NCI-H2081 (cell line): ENCODE results near the gene TMEM94.
"Not testable (repeated sequence)": the region's sequence is repeated elsewhere in the genome, so short reads cannot be mapped to it uniquely, and the experiment has no call there.

Experiments used
- DNase-seq, 2 experiments: peaks; one replicate each; lab custom pipeline; 2025; lab: John Stamatoyannopoulos, UW

The TMEM94 gene

DNA sequence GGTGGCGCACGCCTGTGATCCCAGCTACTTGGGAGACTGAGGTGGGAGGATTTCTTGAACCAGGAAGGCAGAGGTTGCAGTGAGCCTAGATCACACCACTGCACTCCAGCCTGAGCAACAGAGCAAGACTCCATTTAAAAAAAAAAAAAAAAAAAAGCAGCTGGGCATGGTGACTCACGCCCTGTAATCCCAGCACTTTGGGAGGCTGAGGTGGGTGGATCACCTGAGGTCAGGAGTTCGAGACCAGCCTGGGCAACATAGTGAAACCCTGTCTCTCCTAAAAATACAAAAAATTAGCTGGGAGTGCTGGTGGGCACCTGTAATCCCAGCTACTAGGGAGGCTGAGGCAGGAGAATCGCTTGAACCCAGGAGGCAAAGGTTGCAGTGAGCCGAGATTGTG lies 10.5 kb upstream of the TMEM94 start:
- DNase-seq: not testable (repeated sequence)

GRCh38 chr17:75447951-75448856 lies 8.2 kb upstream of the TMEM94 start:
- no peak for DNase-seq

- no peak for DNase-seq
Measured at GRCh38 chr17:75450270-75450669, 6.2 kb upstream of the TMEM94 start.

DNA sequence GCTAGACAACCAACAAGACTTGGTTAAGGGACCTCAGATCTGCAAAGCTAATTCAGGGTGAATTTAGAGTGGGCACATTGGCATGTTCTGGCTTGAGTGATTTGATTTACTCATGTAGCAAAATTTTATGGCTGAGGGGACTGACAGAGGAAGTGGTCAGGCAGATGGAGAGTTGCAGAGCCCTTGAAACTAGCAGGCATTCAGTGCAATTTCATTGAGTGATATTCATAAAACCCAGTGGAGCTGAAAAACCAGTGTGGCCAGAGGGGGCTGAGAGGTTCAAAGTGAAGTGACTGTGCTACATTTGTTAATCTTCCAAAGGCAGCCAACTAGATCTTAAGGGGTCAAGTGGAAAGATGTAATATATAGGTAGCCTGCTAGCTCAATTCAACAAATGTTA lies 2.2 kb upstream of the TMEM94 start:
- no peak for DNase-seq

GRCh38 chr17:75454672-75455071 lies 1.8 kb upstream of the TMEM94 start:
- DNase-seq: not testable (repeated sequence)

- DNase-seq: no peak
Measured at GRCh38 chr17:75456039-75456416, 407 bp upstream of the TMEM94 start.

- DNase-seq: peak; percentile 49 to 77
Measured at GRCh38 chr17:75457047-75457654, 716 bp downstream of the TMEM94 start.

DNA sequence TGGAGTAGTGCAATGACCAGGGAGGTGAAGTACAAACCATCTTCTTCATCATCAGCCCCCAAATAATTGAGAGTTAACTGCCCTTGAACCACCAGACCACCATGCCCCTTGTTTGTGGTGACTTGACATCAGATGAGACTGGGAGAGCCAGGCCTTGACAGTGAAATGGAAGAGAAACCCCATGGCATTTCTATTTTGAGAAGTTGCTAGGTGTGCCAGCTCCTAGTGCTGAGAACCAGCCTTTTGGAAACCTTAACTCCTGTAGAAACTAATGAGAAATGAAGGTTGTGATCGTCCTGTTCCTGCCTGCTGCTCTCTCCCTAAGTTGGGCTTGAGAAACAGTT lies 2.8 kb downstream of the TMEM94 start:
- DNase-seq: no peak

- DNase-seq: no peak
Measured at GRCh38 chr17:75459590-75460267, 3.3 kb downstream of the TMEM94 start.

DNA sequence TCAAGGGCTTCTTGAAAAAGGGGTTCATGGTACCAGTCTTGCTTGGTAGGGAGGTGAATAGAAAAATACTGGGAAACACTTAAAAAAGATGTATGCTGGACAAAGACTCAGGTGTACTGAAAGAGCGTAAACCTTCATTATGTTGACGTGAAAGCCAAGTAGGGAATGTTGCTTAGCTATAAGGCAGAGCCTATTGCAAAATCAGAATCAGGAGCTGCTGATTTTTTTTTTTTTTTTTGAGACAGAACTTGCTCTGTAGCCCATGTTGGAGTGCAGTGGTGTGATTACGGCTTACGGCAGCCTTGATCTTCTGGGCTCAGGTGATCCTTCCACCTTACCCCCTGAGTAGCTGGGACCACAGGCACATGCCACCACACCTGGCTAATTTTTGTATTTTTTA lies 3.9 kb downstream of the TMEM94 start:
- no peak for DNase-seq

- no peak for DNase-seq
Measured at GRCh38 chr17:75463603-75464002, 7.2 kb downstream of the TMEM94 start.

DNA sequence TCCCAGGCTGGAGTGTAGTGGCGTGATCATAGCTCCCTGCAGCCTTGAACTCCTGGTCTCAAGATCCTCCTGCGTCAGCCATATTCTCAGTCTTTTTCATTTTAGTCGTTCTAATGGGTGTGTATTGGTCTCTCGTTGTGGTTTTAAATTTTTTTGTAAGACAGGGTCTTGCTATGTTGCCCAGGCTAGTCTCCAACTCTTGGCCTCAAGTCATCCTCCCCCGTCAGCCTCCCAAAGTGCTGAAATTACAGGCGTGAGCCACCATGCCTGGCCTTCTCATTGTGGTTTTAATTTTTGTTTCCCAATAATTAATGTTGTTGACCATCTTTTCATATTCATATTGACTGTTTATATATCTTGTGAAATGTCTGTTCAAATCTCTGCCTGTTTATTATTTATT lies 8.6 kb downstream of the TMEM94 start:
- no peak for DNase-seq

DNA sequence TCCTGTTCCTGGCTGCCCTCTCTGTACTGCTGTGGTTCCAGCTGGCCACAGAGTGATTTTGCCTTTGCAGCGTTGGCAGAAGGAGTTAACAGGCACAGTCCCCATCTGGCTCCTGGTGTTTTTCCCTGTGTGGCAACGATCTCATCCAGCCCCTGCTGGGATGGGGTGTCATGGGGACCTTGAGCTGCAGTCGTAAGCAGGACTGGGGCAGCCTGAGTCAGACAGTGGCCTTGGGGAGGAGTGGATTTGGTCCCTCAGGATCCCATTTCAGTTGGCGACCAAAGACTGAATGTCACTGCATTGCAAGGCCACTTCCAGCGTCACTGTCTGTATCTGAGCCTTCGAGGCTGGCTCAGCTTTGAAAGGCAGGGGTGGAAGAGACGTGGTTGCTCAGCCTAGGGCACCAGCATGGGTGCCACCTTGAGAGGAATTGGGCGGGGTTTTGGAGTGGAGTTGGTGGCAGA lies 11.9 kb downstream of the TMEM94 start:
- no peak for DNase-seq

- peak in 1 of 2 experiments; percentile 29 for DNase-seq
Measured at GRCh38 chr17:75468779-75469373, 12.4 kb downstream of the TMEM94 start.

GRCh38 chr17:75471207-75471606 lies 14.8 kb downstream of the TMEM94 start:
- DNase-seq: no peak

GRCh38 chr17:75472119-75472518 lies 15.7 kb downstream of the TMEM94 start:
- DNase-seq: peak; percentile 97 to 99

- DNase-seq: no peak
Measured at GRCh38 chr17:75473246-75473645, 16.8 kb downstream of the TMEM94 start.

DNA sequence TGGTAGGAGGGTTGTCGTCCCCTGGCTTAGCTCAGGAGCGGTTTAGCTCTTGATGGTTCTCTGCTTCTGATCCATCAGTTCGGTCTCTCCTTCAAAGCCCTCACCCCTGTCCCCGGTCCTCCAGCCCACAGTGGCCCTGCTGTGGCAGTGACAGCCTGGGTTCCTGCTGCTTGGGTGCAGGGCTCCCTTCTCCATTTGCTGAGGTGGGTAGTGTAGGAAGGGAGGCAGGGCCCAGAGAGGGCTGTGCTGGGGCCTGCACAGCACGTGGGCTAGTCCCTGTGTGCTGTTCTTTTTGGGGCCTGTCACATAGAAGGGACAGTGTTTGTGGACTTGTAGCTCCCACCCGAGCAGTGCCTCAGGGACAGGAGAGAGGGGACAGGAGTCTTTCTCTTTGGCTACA lies 18.3 kb downstream of the TMEM94 start:
- no peak for DNase-seq

DNA sequence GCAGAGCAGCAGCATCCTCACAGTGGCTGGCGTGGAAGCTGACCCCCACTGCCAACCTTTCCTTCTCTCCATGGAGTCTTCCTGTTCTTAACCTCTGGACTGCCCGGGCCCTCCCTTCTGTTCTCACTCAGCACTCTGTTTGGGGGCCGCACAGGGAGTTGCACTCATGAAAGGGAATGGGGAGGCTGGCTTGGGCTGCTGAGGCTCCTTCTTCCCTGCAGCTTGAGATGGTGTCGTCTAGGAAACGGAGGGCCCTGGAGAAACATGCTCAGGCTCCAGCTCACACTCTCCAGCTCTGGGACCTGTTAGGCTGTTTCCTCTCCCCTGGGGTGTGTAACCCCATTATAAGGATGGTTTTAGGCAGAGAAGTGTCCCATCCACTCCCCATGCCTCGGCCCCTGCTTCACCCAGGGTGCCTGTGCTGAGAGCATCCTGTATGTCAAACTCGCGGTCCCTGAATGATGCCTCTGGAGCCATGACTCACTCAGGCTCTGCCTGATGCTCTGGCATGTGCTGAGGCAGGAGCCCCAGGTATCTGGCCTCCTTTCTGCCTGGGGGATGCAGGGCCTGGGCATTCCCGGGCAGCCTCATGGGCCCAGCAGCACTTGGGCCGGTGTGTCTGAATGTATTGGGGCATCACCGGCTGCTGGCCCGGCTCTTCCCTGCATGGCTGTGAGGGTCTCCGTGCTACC lies 18.9 kb downstream of the TMEM94 start:
- no peak for DNase-seq

- DNase-seq: peak; percentile 41 to 67
Measured at GRCh38 chr17:75475851-75476250, 19.4 kb downstream of the TMEM94 start.

DNA sequence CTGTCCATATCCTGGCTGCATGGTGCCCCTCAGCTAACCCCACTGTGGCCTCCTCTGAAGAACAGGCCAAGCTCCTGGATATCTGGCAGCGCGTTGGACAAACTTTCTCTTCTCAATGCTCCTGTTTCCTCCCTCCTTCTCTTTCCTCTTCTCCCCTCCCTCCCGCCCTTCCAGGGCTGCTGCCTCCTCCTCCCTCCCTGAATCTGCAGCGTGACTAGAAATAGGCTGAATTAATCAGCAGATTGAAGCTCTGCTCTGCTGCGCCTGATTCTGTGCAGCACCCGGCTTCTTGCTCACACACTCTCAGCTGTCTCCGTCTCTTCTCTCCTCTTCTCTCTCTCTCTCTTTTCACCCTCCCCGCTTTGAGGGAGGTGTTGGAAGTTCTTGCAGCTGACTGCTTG lies 19.8 kb downstream of the TMEM94 start:
- no peak for DNase-seq
